HepG2 (cell line): ENCODE measurements around the gene UBTD1.

Experiments
- ASH2L ChIP-seq: fragments of 300-600, 200-600 bp; sonication (generic); IDR thresholded peaks from 2 replicates; pipeline ENCODE4 v1.7.0; 2017; ENCODE audit warnings: low read depth, mild to moderate bottlenecking, moderate library complexity, mixed read lengths, low read length; ENCODE audit not compliant: insufficient read length
- CBX5 ChIP-seq: sonication (generic); formaldehyde crosslinking; IDR thresholded peaks from 2 replicates; pipeline ENCODE4 v1.4.0; 2020; ENCODE audit warnings: missing genetic modification reagents, borderline replicate concordance
- EHMT2 ChIP-seq: fragments of 200-600 bp; sonication (generic); IDR thresholded peaks from 2 replicates; pipeline ENCODE4 v1.7.0; 2017; ENCODE audit warnings: antibody characterized with exemption, low read depth, low read length, borderline replicate concordance
- SP2 ChIP-seq: sonication (generic); formaldehyde crosslinking; IDR thresholded peaks from 2 replicates; pipeline ENCODE4 v1.5.1; 2020; ENCODE audit warnings: mild to moderate bottlenecking, missing genetic modification reagents
- TARDBP ChIP-seq: sonication (generic); formaldehyde crosslinking; IDR thresholded peaks from 2 replicates; pipeline ENCODE4 v1.8.0; 2022; ENCODE audit warnings: mild to moderate bottlenecking, missing genetic modification reagents

DNA sequence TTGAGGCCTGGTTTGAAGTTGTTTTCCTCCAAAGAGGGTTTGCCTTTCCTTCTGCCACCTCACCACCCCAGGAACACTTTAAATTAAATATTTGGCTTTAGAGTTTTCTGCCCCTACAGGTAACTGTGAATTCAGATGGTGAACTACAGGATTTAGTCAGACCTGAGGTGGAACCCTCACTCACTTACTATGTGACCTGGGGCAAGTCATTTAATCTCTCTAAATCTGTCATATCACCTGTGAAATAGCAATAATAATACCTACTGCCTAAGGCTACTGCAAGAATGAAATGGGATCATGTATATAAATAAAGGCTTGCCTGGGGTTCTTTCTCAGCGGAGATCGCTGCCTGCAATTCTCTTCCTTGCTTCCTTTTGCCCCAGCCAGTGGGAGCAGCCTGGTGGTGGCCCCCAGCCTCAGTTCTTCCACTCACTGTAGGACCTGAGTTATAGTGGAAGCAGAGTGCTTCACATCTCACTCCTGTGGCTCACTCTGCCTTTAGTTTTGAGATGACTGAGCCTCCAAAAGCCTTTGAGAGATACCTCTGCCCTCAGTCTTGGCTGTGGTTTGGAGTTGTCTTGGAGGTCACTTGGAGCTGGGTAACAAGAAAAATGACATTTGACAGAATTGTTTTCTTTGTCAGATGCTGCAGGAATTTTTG, 67.7 kb downstream of the UBTD1 start:
- TF ChIP-seq ASH2L, result no peak
- no peak for TF ChIP-seq CBX5 (CRISPR knock-in tag)
- no peak for TF ChIP-seq SP2 (CRISPR knock-in tag)
- TF ChIP-seq TARDBP (CRISPR knock-in tag), result no peak
- no peak for TF ChIP-seq EHMT2
